ENCODE measurements around the gene SLC37A1.

SLC37A1 gene

DNA sequence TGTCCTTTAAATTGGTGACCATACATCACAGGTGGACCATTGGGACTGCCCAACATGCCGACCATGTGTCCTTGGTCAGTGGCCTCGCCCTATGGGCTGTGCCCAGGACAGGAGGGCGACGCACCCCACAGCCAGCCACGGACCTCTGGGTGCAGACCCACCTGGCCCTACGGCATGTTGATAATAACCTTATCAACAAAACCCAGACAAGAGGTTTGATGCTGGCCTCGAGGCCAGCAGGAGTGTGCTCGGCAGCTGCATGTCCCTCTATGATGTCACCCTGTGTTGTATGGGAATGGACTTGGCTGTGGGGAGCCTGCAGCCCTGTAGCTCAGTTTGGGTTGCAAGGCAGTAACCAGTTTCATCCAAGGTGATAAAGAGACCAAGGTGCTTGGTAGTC is 32.1 kb downstream of the SLC37A1 start:
- TF ChIP-seq SIN3A (IDR thresholded peaks at IDR 0.05; ENCODE audit: borderline replicate concordance, insufficient read depth, low read length) (no peak), TAF1 (IDR thresholded peaks at IDR 0.05; ENCODE audit: borderline replicate concordance, insufficient read depth, low read length) (no peak)

DNA sequence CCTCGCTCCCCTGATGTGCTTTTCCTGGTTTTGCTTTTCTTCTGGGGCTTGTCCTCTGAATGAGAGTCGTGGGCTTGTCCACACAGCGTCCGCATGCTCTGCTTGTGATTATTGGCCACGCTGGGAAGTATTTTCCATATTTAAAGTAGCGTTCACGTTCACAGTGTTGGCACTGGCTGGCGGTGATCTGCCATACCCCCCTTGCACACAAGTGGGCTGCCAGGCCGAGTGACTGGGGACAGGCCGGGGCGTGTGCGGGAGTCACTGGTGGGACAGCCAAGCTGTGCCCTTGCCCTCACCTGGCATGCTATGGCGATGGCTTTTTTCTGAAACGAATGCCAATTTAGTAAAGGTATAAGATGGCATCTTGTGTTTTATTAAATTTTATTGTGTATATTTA is 32.8 kb downstream of the SLC37A1 start:
- TF ChIP-seq TAF1 (IDR thresholded peaks at IDR 0.05; ENCODE audit: borderline replicate concordance, insufficient read depth, low read length) = no peak
- TF ChIP-seq, protein P1, sequence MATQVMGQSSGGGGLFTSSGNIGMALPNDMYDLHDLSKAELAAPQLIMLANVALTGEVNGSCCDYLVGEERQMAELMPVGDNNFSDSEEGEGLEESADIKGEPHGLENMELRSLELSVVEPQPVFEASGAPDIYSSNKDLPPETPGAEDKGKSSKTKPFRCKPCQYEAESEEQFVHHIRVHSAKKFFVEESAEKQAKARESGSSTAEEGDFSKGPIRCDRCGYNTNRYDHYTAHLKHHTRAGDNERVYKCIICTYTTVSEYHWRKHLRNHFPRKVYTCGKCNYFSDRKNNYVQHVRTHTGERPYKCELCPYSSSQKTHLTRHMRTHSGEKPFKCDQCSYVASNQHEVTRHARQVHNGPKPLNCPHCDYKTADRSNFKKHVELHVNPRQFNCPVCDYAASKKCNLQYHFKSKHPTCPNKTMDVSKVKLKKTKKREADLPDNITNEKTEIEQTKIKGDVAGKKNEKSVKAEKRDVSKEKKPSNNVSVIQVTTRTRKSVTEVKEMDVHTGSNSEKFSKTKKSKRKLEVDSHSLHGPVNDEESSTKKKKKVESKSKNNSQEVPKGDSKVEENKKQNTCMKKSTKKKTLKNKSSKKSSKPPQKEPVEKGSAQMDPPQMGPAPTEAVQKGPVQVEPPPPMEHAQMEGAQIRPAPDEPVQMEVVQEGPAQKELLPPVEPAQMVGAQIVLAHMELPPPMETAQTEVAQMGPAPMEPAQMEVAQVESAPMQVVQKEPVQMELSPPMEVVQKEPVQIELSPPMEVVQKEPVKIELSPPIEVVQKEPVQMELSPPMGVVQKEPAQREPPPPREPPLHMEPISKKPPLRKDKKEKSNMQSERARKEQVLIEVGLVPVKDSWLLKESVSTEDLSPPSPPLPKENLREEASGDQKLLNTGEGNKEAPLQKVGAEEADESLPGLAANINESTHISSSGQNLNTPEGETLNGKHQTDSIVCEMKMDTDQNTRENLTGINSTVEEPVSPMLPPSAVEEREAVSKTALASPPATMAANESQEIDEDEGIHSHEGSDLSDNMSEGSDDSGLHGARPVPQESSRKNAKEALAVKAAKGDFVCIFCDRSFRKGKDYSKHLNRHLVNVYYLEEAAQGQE (IDR thresholded peaks at IDR 0.05; ENCODE audit: insufficient read depth in 1 of 2, low read depth in 2 of 2, low read length in 2 of 2) = no peak
- TF ChIP-seq SIN3A (IDR thresholded peaks at IDR 0.05; ENCODE audit: borderline replicate concordance, insufficient read depth, low read length) = no peak
- no peak for TF ChIP-seq FOXP2 (optimal IDR thresholded peaks at IDR 0.05; ENCODE audit: borderline replicate concordance, extremely low read depth, extremely low read length, insufficient read depth)

DNA sequence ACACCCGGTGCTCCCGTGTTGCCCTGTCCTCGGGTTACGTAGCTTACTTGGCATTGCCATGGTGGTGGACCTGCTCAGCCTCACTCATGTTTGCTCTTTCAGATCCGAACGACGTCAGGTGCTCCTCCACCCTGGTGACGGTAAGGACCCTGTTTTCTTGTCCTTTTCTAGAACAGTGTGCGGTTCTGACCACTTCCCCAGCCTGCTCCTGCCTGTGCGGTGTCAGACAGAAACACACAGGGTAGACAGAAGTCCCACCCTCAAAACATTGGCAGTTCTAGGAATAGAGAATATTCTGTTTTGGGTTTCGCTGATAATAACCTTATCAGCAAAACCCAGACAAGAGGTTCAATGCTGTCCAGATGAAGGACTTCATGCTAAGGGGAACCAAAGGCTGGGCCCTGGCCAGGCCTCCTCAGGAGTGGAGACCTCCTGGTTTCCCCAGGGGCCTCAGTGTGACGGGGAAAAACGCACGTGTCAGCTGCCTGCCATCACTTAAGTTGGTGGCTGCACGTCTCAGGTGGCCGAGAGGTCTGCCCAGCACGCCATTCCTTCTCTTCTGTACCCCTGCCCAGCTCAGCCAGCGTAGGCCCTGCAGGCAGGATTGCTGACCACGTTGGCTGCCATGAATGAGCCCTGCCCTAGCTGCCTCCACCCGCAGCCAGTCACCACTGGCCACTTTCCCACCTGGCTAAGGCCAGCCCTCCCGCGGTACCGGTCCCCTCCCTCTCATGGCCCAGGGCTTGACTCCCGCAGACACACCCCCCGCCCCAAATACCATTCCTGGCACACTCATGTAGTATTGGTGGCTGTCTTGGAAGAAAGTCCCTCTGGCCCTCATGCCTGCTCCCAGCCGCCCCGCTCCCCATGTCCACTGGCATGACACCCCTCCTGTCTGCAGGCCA is 33.6 kb downstream of the SLC37A1 start:
- no peak for TF ChIP-seq POLR2AphosphoS5 (IDR thresholded peaks at IDR 0.05; ENCODE audit: low read depth, low read length)

DNA sequence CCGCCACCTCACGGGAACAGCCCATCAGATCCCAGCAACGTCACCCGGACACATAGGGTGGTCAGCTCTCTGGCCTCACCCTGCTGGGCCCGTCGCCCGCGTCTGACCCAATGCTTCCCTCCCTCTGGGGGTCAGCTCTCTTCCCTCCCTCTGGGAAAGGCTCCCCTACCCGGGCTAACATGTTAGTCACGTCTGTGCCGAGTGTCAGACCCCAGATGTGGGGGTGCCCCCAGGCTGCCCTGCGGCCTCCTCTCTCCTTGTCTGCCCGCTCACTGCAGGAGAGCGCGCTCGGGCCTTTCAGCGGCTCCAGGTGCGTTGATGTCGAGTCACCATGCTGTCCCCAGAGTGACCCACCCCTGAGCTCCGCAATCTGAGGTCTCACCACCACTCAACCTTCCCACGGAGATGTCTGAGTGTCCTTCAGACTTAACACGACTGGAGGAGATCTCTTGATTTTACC is 34.3 kb downstream of the SLC37A1 start:
- no peak for TF ChIP-seq FOXP2 (optimal IDR thresholded peaks at IDR 0.05; ENCODE audit: borderline replicate concordance, extremely low read depth, extremely low read length, insufficient read depth)
- TF ChIP-seq POLR2AphosphoS5 (IDR thresholded peaks at IDR 0.05; ENCODE audit: low read depth, low read length) = no peak
- TF ChIP-seq, protein P1 (IDR thresholded peaks at IDR 0.05; ENCODE audit: insufficient read depth in 1 of 2, low read depth in 2 of 2, low read length in 2 of 2) = no peak
- TF ChIP-seq SIN3A (IDR thresholded peaks at IDR 0.05; ENCODE audit: borderline replicate concordance, insufficient read depth, low read length) = no peak
- TF ChIP-seq TAF1 (IDR thresholded peaks at IDR 0.05; ENCODE audit: borderline replicate concordance, insufficient read depth, low read length) = no peak

DNA sequence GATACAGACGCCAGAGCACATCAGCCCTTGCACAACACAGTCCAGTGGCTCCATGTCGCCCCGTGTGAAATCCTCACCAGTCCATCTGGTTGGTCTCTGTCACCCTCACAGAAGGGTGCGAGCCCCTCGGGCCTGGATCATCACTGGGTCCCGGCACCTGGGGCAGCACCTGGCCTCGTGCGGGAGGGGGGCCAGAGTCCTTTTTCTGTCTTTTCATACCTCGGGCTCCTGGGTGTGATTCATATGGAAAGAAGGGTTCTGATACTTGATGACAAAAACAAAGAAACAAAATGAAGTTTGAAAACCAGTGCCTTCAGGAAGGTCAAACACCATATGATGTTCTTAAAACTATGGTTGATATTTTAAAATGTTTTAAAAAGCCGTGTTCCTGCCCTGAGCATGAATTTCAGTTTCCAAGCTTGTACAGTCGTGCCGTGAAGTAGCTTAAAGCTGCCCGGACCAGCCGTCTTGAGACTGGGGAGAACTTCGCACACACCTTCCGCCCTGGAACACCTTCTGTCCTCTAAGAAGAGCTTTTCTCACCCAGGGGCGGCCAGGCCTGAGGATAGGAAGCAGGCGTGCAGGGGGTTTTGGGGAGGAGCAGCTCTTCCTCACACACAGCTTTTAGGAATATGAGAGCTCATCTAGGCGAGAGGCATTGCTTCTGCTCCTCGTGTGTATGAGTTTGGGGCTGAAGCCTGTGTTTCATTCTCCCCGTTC is 35.2 kb downstream of the SLC37A1 start:
- TF ChIP-seq FOXP2 (optimal IDR thresholded peaks at IDR 0.05; ENCODE audit: borderline replicate concordance, extremely low read depth, extremely low read length, insufficient read depth) (no peak), SIN3A (IDR thresholded peaks at IDR 0.05; ENCODE audit: borderline replicate concordance, insufficient read depth, low read length) (no peak), POLR2AphosphoS5 (IDR thresholded peaks at IDR 0.05; ENCODE audit: low read depth, low read length) (no peak), TAF1 (IDR thresholded peaks at IDR 0.05; ENCODE audit: borderline replicate concordance, insufficient read depth, low read length) (no peak)
- TF ChIP-seq, protein P1 (IDR thresholded peaks at IDR 0.05; ENCODE audit: insufficient read depth in 1 of 2, low read depth in 2 of 2, low read length in 2 of 2) = no peak

DNA sequence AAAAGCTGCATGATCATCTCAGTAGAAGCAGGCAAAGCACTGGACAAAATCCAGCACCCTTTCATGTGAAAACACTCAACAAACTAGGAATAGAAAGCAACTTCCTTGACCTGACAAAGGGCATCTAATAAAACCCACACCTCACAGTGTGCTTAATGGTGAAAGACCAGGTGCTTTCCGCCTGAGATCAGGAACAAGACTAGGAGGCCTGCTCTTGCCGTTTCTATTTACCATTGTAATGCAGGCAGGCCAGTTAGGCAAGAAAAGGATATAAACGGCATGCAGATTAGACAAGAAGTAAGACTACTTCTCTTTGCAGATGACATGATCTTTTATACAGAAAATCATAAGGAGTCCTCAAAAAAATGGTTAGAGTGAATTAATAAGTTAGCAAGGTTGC is 37.2 kb downstream of the SLC37A1 start:
- no peak for TF ChIP-seq POLR2AphosphoS5 (IDR thresholded peaks at IDR 0.05; ENCODE audit: low read depth, low read length)
- no peak for TF ChIP-seq SIN3A (IDR thresholded peaks at IDR 0.05; ENCODE audit: borderline replicate concordance, insufficient read depth, low read length)
- TF ChIP-seq, protein P1 (IDR thresholded peaks at IDR 0.05; ENCODE audit: insufficient read depth in 1 of 2, low read depth in 2 of 2, low read length in 2 of 2) = no peak
- no peak for TF ChIP-seq TAF1 (IDR thresholded peaks at IDR 0.05; ENCODE audit: borderline replicate concordance, insufficient read depth, low read length)
- no peak for TF ChIP-seq FOXP2 (optimal IDR thresholded peaks at IDR 0.05; ENCODE audit: borderline replicate concordance, extremely low read depth, extremely low read length, insufficient read depth)
